CD8-positive, alpha-beta memory T cell (primary cell): Measurements from ENCODE around the gene IL32. TPM values are rescaled to one million over a fixed set of nuclear protein-coding genes. Genes with fewer than 3 reads are reported as not detected.

Experiments
- CTCF ChIA-PET: fragments of 350-600 bp; sonication (Branson Sonifier 250); formaldehyde crosslinking; loops from one replicate; lab custom pipeline; 2021; ENCODE audit warnings: antibody characterized with exemption; lab: Charles Lee
- POLR2A ChIA-PET: fragments of 350-600 bp; sonication (Branson Sonifier 250); formaldehyde crosslinking; loops from one replicate; lab custom pipeline; 2021; ENCODE audit warnings: antibody characterized with exemption; lab: Charles Lee
- DNase-seq, 5 donors: peaks; one replicate each; pipeline versions ENCODE4 v3.0.0 to v3.0.0-alpha.2; 2020 to 2022; ENCODE audit warnings: mixed read lengths in 1 of 5
- H3K27ac ChIP-seq: one replicate; pipeline ENCODE4 v1.7.0; 2013; ENCODE audit warnings: low read depth, mild to moderate bottlenecking, low read length, moderate library complexity
- H3K27me3 ChIP-seq: 2 replicates; pipeline ENCODE4 v1.7.0; 2013; ENCODE audit warnings: low read length, mild to moderate bottlenecking; ENCODE audit not compliant: insufficient read depth, poor library complexity, severe bottlenecking
- H3K36me3 ChIP-seq: 2 replicates; pipeline ENCODE4 v1.7.0; 2013; ENCODE audit warnings: mild to moderate bottlenecking, low read length, moderate library complexity; ENCODE audit not compliant: insufficient read depth
- H3K4me1 ChIP-seq: 2 replicates; pipeline ENCODE4 v1.7.0; 2013; ENCODE audit warnings: mild to moderate bottlenecking, low read length, moderate library complexity; ENCODE audit not compliant: insufficient read depth
- H3K4me3 ChIP-seq: 2 replicates; pipeline ENCODE4 v1.7.0; 2013; ENCODE audit warnings: mild to moderate bottlenecking, low read length
- H3K9me3 ChIP-seq: 2 replicates; pipeline ENCODE4 v1.7.0; 2013; ENCODE audit warnings: mild to moderate bottlenecking, low read length
- H3K27ac Mint-ChIP-seq, 8 donors: one replicate each; pipeline ENCODE4 v1.8.0; 2020 to 2021; ENCODE audit warnings: mixed read lengths in 8 of 8, mild to moderate bottlenecking in 6 of 8, inconsistent platforms in 3 of 8, moderate library complexity in 3 of 8
- H3K27me3 Mint-ChIP-seq, 2 donors: one replicate each; pipeline ENCODE4 v1.8.0; 2020 to 2021; ENCODE audit warnings: mixed read lengths in 2 of 2, mild to moderate bottlenecking in 1 of 2, moderate library complexity in 1 of 2
- H3K36me3 Mint-ChIP-seq, 3 donors: one replicate each; pipeline ENCODE4 v1.8.0; 2020 to 2021; ENCODE audit warnings: mixed read lengths in 3 of 3, inconsistent platforms in 1 of 3, mild to moderate bottlenecking in 1 of 3
- H3K4me1 Mint-ChIP-seq, 3 donors: one replicate each; pipeline ENCODE4 v1.8.0; 2020 to 2021; ENCODE audit warnings: mixed read lengths in 3 of 3, inconsistent platforms in 1 of 3, mild to moderate bottlenecking in 1 of 3
- H3K4me3 Mint-ChIP-seq, 7 donors: one replicate each; pipeline ENCODE4 v1.8.0; 2020 to 2021; ENCODE audit warnings: mixed read lengths in 7 of 7, mild to moderate bottlenecking in 6 of 7, moderate library complexity in 4 of 7, inconsistent platforms in 2 of 7
- H3K9me3 Mint-ChIP-seq, 5 donors: one replicate each; pipeline ENCODE4 v1.8.0; 2020 to 2022; ENCODE audit warnings: mixed read lengths in 5 of 5, mild to moderate bottlenecking in 3 of 5, moderate library complexity in 2 of 5, inconsistent platforms in 1 of 5
- polyA plus RNA-seq: library from polyadenylated mRNA; unstranded; fragments of 300-500 nt; fragmentation: Illumina TruSeq; gene quantifications from one replicate; pipeline ENCODE4 v1.2.3, GENCODE V29; 2021
- total RNA-seq, 2 experiments: library from RNA; stranded (reverse); gene quantifications; one replicate each; pipeline ENCODE4 v1.2.3, GENCODE V29; 2021

IL32 gene
- total and polyA plus RNA-seq, 3 experiments from 2014 or later: 975 to 3,843 (median 992) TPM

GRCh38 chr16:3089717-3090592 lies 24.5 kb downstream of the IL32 start:
- no peaks in the 10 kb centered on the region for H3K9me3 Mint-ChIP-seq
- POLR2A ChIA-PET: no interaction called here
- no peaks in the 10 kb centered on the region for H3K27me3 ChIP-seq
- CTCF ChIA-PET: interaction anchor here (1.1 to 20.2 kb wide), 6 partner anchors 8 to 58 kb away, joined by 3 to 278 read pairs (median 7); partner anchors contain the start of gene ZNF213
- no peak overlapping the region for H3K27ac ChIP-seq
- no peak for DNase-seq
- peaks cover 42% of the 10 kb centered on the region for H3K4me1 ChIP-seq
- no peak overlapping the region for H3K27ac Mint-ChIP-seq
- H3K36me3 Mint-ChIP-seq: no peaks in the 10 kb centered on the region
- H3K27me3 Mint-ChIP-seq: no peaks in the 10 kb centered on the region
- H3K9me3 ChIP-seq: no peaks in the 10 kb centered on the region
- peaks cover 37 to 58% (median 38%) of the 10 kb centered on the region in 3 donors for H3K4me1 Mint-ChIP-seq
- no peaks in the 10 kb centered on the region for H3K36me3 ChIP-seq
- H3K4me3 ChIP-seq: no peak overlapping the region
- H3K4me3 Mint-ChIP-seq: no peak overlapping the region

GRCh38 chr16:3091551-3091950 lies 26.1 kb downstream of the IL32 start:
- H3K4me1 ChIP-seq: peaks cover 55% of the 10 kb centered on the region
- POLR2A ChIA-PET: interaction anchor here (0.6 kb wide), 1 partner anchor 17 kb away, joined by 3 read pairs; no protein-coding TSS in a partner anchor
- no peaks in the 10 kb centered on the region for H3K9me3 ChIP-seq
- H3K27ac ChIP-seq: no peak overlapping the region
- H3K36me3 ChIP-seq: no peaks in the 10 kb centered on the region
- Mint-ChIP-seq H3K36me3 (no peaks in the 10 kb centered on the region), H3K4me1 (peaks cover 37 to 60% (median 38%) of the 10 kb centered on the region in 3 donors), H3K27me3 (no peaks in the 10 kb centered on the region), H3K4me3 (no peak overlapping the region), H3K27ac (peak overlapping the region in 1 of 8 donors; percentile 58), H3K9me3 (no peaks in the 10 kb centered on the region)
- DNase-seq: no peak
- no peak overlapping the region for H3K4me3 ChIP-seq
- CTCF ChIA-PET: interaction anchor here (0.8 to 20.2 kb wide), 5 partner anchors 15 to 67 kb away, joined by 3 to 278 read pairs (median 5); partner anchors contain the start of genes IL32 and ZNF213
- no peaks in the 10 kb centered on the region for H3K27me3 ChIP-seq

- H3K36me3 ChIP-seq: no peaks in the 10 kb centered on the region
- Mint-ChIP-seq H3K27me3 (no peaks in the 10 kb centered on the region), H3K4me3 (no peak overlapping the region), H3K27ac (peak overlapping the region in 1 of 8 donors; percentile 11), H3K4me1 (peaks cover 36 to 59% (median 37%) of the 10 kb centered on the region in 3 donors), H3K36me3 (no peaks in the 10 kb centered on the region), H3K9me3 (no peaks in the 10 kb centered on the region)
- no peak overlapping the region for H3K27ac ChIP-seq
- ChIA-PET CTCF (interaction anchor here (2.3 to 20.2 kb wide), 2 partner anchors 16 to 38 kb away, joined by 12 to 278 read pairs; partner anchors contain the start of gene ZNF213), POLR2A (interaction anchor here (0.6 kb wide), 1 partner anchor 67 kb away, joined by 7 read pairs; no protein-coding TSS in a partner anchor)
- peaks cover 45% of the 10 kb centered on the region for H3K4me1 ChIP-seq
- H3K4me3 ChIP-seq: no peak overlapping the region
- no peaks in the 10 kb centered on the region for H3K27me3 ChIP-seq
- H3K9me3 ChIP-seq: no peaks in the 10 kb centered on the region
- DNase-seq: no peak
These were observed 27.1 kb downstream of the IL32 start for GRCh38 chr16:3092501-3092941.

GRCh38 chr16:3094289-3095027 lies 29.0 kb downstream of the IL32 start:
- no peaks in the 10 kb centered on the region for H3K27me3 ChIP-seq
- POLR2A ChIA-PET: no interaction called here
- peak overlapping the region; percentile 28 to 89 (median 68) for H3K27ac Mint-ChIP-seq
- H3K4me1 Mint-ChIP-seq: peaks cover 29 to 59% (median 31%) of the 10 kb centered on the region in 3 donors
- H3K36me3 ChIP-seq: no peaks in the 10 kb centered on the region
- no peaks in the 10 kb centered on the region for H3K9me3 ChIP-seq
- no peaks in the 10 kb centered on the region for H3K9me3 Mint-ChIP-seq
- H3K4me3 Mint-ChIP-seq: peak overlapping the region in 6 of 7 donors; percentile 14 to 39 (median 24)
- peaks cover 39% of the 10 kb centered on the region for H3K4me1 ChIP-seq
- peak; percentile 38 to 69 (median 50) for DNase-seq
- H3K4me3 ChIP-seq: no peak overlapping the region
- no peaks in the 10 kb centered on the region for H3K27me3 Mint-ChIP-seq
- no peaks in the 10 kb centered on the region for H3K36me3 Mint-ChIP-seq
- no peak overlapping the region for H3K27ac ChIP-seq
- CTCF ChIA-PET: interaction anchor here (1.1 to 20.2 kb wide), 8 partner anchors 18 to 73 kb away, joined by 3 to 278 read pairs (median 8); partner anchors contain the start of genes IL32 and ZNF213

- no peaks in the 10 kb centered on the region for H3K36me3 Mint-ChIP-seq
- peak; percentile 47 to 76 (median 63) for DNase-seq
- H3K9me3 Mint-ChIP-seq: no peaks in the 10 kb centered on the region
- ChIA-PET POLR2A (interaction anchor here (0.6 to 3.9 kb wide), 3 partner anchors 20 to 66 kb away, joined by 5 to 27 read pairs (median 6); no protein-coding TSS in a partner anchor), CTCF (interaction anchor here (0.9 to 20.2 kb wide), 18 partner anchors 8 to 368 kb away, joined by 3 to 278 read pairs (median 6); partner anchors contain the start of genes IL32 and ZNF213)
- no peaks in the 10 kb centered on the region for H3K36me3 ChIP-seq
- H3K9me3 ChIP-seq: no peaks in the 10 kb centered on the region
- no peaks in the 10 kb centered on the region for H3K27me3 ChIP-seq
- peak overlapping the region; percentile 72 to 95 (median 82) for H3K27ac Mint-ChIP-seq
- H3K4me1 ChIP-seq: peaks cover 45% of the 10 kb centered on the region
- no peak overlapping the region for H3K4me3 ChIP-seq
- H3K27ac ChIP-seq: no peak overlapping the region
- H3K27me3 Mint-ChIP-seq: no peaks in the 10 kb centered on the region
- H3K4me1 Mint-ChIP-seq: peaks cover 36 to 69% (median 40%) of the 10 kb centered on the region in 3 donors
- peak overlapping the region in 4 of 7 donors; percentile 49 to 83 (median 56) for H3K4me3 Mint-ChIP-seq
These were observed 30.4 kb downstream of the IL32 start for GRCh38 chr16:3095869-3096268.

GRCh38 chr16:3096362-3096761 lies 30.9 kb downstream of the IL32 start:
- no peaks in the 10 kb centered on the region for H3K27me3 Mint-ChIP-seq
- Histone ChIP-seq H3K9me3 (no peaks in the 10 kb centered on the region), H3K36me3 (no peaks in the 10 kb centered on the region), H3K4me3 (no peak overlapping the region), H3K27me3 (no peaks in the 10 kb centered on the region), H3K4me1 (peaks cover 45% of the 10 kb centered on the region), H3K27ac (no peak overlapping the region)
- no peaks in the 10 kb centered on the region for H3K9me3 Mint-ChIP-seq
- H3K27ac Mint-ChIP-seq: peak overlapping the region in 4 of 8 donors; percentile 69 to 87 (median 85)
- DNase-seq: no peak
- peak overlapping the region in 1 of 7 donors; percentile 83 for H3K4me3 Mint-ChIP-seq
- CTCF ChIA-PET: interaction anchor here (0.7 to 20.2 kb wide), 18 partner anchors 9 to 367 kb away, joined by 3 to 278 read pairs (median 6); partner anchors contain the start of genes IL32 and ZNF213
- H3K4me1 Mint-ChIP-seq: peaks cover 37 to 69% (median 40%) of the 10 kb centered on the region in 3 donors
- H3K36me3 Mint-ChIP-seq: no peaks in the 10 kb centered on the region
- POLR2A ChIA-PET: interaction anchor here (0.8 to 3.9 kb wide), 3 partner anchors 10 to 32 kb away, joined by 3 to 27 read pairs (median 5); no protein-coding TSS in a partner anchor

- peaks cover 40 to 67% (median 44%) of the 10 kb centered on the region in 3 donors for H3K4me1 Mint-ChIP-seq
- DNase-seq: no peak
- peaks cover 47% of the 10 kb centered on the region for H3K4me1 ChIP-seq
These were observed 31.8 kb downstream of the IL32 start for GRCh38 chr16:3097266-3097665.

More at GRCh38 chr16:3097266-3097665, 31.8 kb downstream of the IL32 start:
- Histone ChIP-seq H3K4me3 (no peak overlapping the region), H3K27ac (no peak overlapping the region), H3K36me3 (no peaks in the 10 kb centered on the region), H3K9me3 (no peaks in the 10 kb centered on the region), H3K27me3 (no peaks in the 10 kb centered on the region)
- no peaks in the 10 kb centered on the region for H3K9me3 Mint-ChIP-seq
- H3K4me3 Mint-ChIP-seq: no peak overlapping the region
- no peaks in the 10 kb centered on the region for H3K27me3 Mint-ChIP-seq
- POLR2A ChIA-PET: interaction anchor here (0.8 to 3.9 kb wide), 3 partner anchors 9 to 54 kb away, joined by 3 to 27 read pairs (median 3); no protein-coding TSS in a partner anchor
- H3K27ac Mint-ChIP-seq: peak overlapping the region in 3 of 8 donors; percentile 4 to 83 (median 58)
- CTCF ChIA-PET: interaction anchor here (0.6 to 20.2 kb wide), 13 partner anchors 9 to 70 kb away, joined by 3 to 278 read pairs (median 9); partner anchors contain the start of genes IL32 and ZNF213
- no peaks in the 10 kb centered on the region for H3K36me3 Mint-ChIP-seq
